GM21619 (cell line): ENCODE measurements around the gene TNFAIP2.
"Not testable (repeated sequence)": the region's sequence is repeated elsewhere in the genome, so short reads cannot be mapped to it uniquely, and the experiment has no call there.

Experiments used
- ATAC-seq: cut with Tn5 transposase; IDR thresholded peaks from one replicate; pipeline ENCODE4 v1.9.1; 2021; ENCODE audit not compliant: unreplicated experiment

TNFAIP2 gene

GRCh38 chr14:103149351-103150237 is 26.3 kb downstream of the TNFAIP2 start:
- no peak for ATAC-seq

GRCh38 chr14:103151270-103151945 is 28.1 kb downstream of the TNFAIP2 start:
- ATAC-seq: no peak

- no peak for ATAC-seq
Measured at GRCh38 chr14:103155010-103155409, 31.7 kb downstream of the TNFAIP2 start.

- ATAC-seq: not testable (repeated sequence)
Measured at GRCh38 chr14:103155416-103155815, 32.2 kb downstream of the TNFAIP2 start.

GRCh38 chr14:103155826-103156394 is 32.6 kb downstream of the TNFAIP2 start:
- ATAC-seq: no peak

- no peak for ATAC-seq
Measured at GRCh38 chr14:103156651-103157378, 33.6 kb downstream of the TNFAIP2 start.

GRCh38 chr14:103157969-103158368 is 34.7 kb downstream of the TNFAIP2 start:
- ATAC-seq: no peak

GRCh38 chr14:103158688-103159087 is 35.4 kb downstream of the TNFAIP2 start:
- ATAC-seq: no peak

- ATAC-seq: no peak
Measured at GRCh38 chr14:103160321-103161053, 37.2 kb downstream of the TNFAIP2 start.

GRCh38 chr14:103161054-103161397 is 37.8 kb downstream of the TNFAIP2 start:
- ATAC-seq: no peak

- ATAC-seq: no peak
Measured at GRCh38 chr14:103163199-103163598, 39.9 kb downstream of the TNFAIP2 start.

GRCh38 chr14:103164006-103164405 is 40.7 kb downstream of the TNFAIP2 start:
- no peak for ATAC-seq

GRCh38 chr14:103164779-103165178 is 41.5 kb downstream of the TNFAIP2 start:
- ATAC-seq: no peak

GRCh38 chr14:103165323-103165722 is 42.1 kb downstream of the TNFAIP2 start:
- ATAC-seq: no peak

GRCh38 chr14:103169954-103170353 is 46.7 kb downstream of the TNFAIP2 start:
- ATAC-seq: no peak

- not testable (repeated sequence) for ATAC-seq
Measured at GRCh38 chr14:103171206-103171605, 47.9 kb downstream of the TNFAIP2 start.

GRCh38 chr14:103172921-103173320 is 49.7 kb downstream of the TNFAIP2 start:
- no peak for ATAC-seq

- ATAC-seq: not testable (repeated sequence)
Measured at GRCh38 chr14:103173887-103174286, 50.6 kb downstream of the TNFAIP2 start.

GRCh38 chr14:103176176-103176575 is 52.9 kb downstream of the TNFAIP2 start:
- not testable (repeated sequence) for ATAC-seq

- ATAC-seq: no peak
Measured at GRCh38 chr14:103177376-103177775, 54.1 kb downstream of the TNFAIP2 start.

GRCh38 chr14:103178521-103178920 is 55.3 kb downstream of the TNFAIP2 start:
- ATAC-seq: no peak
